ENCODE measurements around the gene SET.

GRCh38 chr9:128705051-128705965 is 16.3 kb downstream of the SET start:
- TF ChIP-seq, protein P1, sequence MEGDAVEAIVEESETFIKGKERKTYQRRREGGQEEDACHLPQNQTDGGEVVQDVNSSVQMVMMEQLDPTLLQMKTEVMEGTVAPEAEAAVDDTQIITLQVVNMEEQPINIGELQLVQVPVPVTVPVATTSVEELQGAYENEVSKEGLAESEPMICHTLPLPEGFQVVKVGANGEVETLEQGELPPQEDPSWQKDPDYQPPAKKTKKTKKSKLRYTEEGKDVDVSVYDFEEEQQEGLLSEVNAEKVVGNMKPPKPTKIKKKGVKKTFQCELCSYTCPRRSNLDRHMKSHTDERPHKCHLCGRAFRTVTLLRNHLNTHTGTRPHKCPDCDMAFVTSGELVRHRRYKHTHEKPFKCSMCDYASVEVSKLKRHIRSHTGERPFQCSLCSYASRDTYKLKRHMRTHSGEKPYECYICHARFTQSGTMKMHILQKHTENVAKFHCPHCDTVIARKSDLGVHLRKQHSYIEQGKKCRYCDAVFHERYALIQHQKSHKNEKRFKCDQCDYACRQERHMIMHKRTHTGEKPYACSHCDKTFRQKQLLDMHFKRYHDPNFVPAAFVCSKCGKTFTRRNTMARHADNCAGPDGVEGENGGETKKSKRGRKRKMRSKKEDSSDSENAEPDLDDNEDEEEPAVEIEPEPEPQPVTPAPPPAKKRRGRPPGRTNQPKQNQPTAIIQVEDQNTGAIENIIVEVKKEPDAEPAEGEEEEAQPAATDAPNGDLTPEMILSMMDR (conservative IDR thresholded peaks at IDR 0.05): no peak
- TF ChIP-seq ZFX (IDR thresholded peaks at IDR 0.05): no peak

All from C4-2B (cell line).